ENCODE results near the gene TMEM63A.

DNA sequence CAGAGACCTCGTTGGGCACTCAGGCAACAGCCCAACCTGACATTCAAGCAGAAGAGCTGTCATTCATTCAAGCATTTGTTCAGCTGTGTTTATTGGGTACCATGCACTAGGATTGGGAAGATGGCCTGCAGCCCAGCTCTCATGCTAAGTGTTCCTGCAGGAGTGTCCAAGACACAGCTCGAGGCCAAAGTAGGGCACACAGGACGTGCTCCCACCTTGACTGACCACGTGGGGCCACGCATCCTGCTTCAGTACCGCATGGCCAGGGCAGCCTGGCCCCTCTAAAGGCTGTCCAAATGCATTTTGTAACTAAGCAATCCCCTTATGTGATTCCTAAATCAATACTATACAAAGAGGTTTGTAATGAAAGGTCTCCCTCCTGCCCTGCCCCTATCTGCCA lies 32.2 kb upstream of the TMEM63A start:
- TF ChIP-seq GATA2 (IDR thresholded peaks at IDR 0.05; ENCODE audit: low read depth, low read length) (no peak), GATA3 (IDR thresholded peaks at IDR 0.05; ENCODE audit: low read depth, low read length) (no peak)
